C4-2B (cell line): ENCODE measurements around the gene DEPP1.

ENCODE experiments used
- ZFX ChIP-seq: fragments of 450-650 bp; IDR thresholded peaks from 2 replicates; pipeline ENCODE4 v1.6.1; 2017
- TF ChIP-seq, protein P1 (sequence below): fragments of 450-650 bp; conservative IDR thresholded peaks from 2 replicates; pipeline ENCODE4 v1.5.1; 2017; ENCODE audit warnings: mild to moderate bottlenecking

DNA sequence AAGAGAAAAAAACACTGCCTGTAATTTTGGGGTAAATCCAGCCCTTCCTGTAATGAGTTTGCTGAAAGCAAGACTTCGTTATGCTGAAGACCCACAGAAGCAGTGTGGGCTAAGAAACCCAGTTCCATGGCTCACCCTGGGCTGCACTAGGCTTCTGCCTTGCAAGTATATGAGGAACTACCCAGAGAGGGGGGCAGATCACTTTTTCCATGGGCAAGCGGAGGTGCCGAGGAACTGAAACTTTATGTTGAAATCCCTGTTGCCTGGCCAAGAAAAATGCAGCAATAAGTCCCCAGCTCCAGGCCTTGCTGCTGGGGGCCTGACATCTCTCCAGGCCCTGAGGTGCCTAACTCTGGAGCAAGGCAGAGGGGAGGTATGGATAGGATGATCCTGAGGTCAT is 10.5 kb downstream of the DEPP1 start:
- TF ChIP-seq, protein P1, sequence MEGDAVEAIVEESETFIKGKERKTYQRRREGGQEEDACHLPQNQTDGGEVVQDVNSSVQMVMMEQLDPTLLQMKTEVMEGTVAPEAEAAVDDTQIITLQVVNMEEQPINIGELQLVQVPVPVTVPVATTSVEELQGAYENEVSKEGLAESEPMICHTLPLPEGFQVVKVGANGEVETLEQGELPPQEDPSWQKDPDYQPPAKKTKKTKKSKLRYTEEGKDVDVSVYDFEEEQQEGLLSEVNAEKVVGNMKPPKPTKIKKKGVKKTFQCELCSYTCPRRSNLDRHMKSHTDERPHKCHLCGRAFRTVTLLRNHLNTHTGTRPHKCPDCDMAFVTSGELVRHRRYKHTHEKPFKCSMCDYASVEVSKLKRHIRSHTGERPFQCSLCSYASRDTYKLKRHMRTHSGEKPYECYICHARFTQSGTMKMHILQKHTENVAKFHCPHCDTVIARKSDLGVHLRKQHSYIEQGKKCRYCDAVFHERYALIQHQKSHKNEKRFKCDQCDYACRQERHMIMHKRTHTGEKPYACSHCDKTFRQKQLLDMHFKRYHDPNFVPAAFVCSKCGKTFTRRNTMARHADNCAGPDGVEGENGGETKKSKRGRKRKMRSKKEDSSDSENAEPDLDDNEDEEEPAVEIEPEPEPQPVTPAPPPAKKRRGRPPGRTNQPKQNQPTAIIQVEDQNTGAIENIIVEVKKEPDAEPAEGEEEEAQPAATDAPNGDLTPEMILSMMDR, result no peak
- no peak for TF ChIP-seq ZFX
